GDM1 (cell line): Measurements from ENCODE around the gene MARCHF2.

Source experiments
- DNase-seq: peaks from one replicate; lab custom pipeline; 2025; lab: John Stamatoyannopoulos, UW

Gene MARCHF2

DNA sequence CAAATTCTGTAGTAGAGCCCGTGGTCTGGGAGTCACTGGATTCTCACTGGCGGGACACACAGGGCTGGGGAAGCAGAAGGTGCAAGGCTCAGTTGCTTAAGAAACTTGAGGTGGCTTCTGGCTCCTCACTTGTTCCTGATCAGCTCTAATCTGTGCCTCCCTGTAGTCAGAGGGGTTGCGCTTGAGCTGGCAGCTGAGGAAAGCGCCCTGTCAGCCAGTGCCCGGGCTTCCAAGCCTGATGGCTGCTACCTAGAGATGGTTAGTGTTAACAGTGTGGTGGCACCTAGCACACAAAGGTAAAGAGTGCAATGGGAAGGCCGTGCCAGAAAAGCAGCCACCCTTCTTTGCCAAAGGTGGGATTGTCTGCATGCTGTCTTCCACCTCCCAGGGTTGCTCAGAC, 40.5 kb downstream of the MARCHF2 start:
- DNase-seq = no peak

DNA sequence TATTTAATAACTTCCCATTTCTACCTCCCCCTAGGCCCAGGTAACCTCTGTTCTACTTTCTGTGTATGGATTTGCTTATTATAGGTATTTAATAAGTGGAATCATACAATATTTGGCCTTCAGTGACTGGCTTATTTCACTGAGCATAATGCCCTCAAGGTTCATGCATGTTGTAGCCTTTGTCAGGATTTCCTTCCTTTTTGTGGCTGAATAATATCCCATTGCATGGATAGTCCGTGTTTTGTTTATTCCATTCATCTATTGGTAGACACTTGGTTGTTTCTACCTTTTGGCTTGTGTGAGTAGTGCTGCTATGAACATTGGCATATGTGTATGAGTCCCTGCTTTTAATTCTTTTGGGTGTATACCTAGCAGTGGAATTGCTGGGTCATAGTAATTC, 41.1 kb downstream of the MARCHF2 start:
- no peak for DNase-seq

DNA sequence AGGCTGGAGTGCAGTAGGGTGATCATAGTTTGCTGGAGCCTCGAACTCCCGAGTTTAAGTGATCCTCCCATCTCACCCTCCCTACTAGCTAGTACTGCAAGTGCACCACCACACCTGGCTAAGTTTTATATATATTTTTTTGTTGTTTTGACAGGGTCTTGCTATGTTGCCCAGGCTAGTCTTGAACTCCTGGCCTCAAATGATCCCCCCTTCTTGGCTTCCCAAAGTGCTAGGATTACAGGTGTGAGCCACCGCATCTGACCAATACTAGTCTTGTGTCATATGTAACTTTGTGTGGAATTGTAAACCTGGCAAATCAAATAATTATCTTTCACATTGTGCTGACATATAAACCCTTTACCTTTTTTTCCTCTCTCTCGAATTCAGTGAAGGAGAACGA, 41.9 kb downstream of the MARCHF2 start:
- no peak for DNase-seq

DNA sequence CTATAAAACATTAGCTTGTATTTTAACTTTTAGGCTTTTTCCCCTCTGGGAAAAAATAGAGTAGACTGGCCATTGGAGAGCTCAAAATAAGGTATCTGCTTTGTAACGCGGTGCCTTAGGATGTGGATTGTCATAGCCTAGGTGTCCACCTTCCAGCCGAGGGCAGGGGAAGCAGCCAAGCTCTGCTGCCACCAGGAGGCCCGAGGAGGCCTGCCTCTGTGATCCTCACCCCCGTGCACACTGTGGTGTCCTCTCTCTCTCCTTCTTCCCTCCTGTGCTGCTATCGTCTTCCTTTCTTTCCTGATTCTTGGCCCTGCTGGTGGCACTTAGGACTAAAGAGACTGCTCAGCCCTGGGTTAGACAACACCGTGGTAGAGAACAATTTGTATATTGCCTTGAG, 43.0 kb downstream of the MARCHF2 start:
- no peak for DNase-seq

DNA sequence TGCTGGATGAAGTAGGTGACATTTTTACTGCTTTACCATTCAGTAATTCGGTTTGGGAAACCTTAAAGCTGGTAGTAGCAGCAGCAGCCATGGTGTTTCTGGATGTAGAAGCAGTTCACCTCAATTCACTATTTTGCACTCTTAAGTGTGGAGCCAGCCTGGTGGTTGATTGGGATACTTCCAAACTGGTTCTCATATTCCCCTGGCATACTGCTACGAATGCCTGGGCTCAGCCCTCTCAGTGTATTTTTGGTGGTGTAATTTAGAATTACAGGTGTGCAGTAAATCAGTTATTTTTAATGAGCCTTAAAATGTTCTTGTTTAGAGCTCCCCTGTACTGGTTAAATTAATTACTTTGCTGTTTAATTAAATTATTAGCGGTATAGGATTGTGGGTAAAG, 44.1 kb downstream of the MARCHF2 start:
- DNase-seq = no peak

DNA sequence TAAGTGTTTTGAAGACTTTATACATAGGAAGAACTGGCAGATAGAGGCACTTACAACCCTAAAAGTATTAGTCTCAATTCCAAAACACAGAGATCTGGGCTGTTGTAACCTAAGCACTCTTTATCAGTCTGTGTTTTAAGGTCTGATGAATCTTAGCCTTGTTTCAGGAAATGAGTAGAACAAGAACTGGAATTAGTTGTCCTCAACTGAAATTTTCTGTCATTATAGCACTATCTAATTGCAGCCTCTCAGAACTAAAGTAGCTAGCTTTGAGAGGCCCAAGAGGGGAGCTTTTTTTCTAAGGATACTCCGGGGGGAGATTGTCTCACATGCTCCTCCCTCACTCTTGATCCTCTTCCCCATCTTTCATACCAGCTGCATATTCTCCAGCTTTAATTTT, 44.7 kb downstream of the MARCHF2 start:
- DNase-seq = no peak

DNA sequence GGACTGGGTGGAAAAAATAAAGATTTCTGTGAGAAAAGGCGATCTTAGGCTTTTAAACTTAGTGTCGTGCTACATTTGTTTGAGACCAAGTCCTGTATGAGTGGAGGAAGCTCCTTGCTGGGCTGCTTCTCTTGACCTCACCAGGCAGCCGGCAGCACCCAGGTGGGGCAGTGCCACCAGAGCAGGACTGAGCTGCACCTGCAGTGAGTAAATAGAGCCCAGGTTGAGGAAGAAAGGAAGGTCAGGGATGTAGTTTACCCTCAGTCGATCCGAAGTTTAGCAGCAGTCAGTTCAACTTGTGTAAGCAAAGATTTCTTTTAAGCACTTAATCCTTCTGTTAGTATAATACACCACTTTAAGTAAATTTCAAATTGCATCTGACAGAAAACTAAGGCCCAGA, 45.3 kb downstream of the MARCHF2 start:
- no peak for DNase-seq

DNA sequence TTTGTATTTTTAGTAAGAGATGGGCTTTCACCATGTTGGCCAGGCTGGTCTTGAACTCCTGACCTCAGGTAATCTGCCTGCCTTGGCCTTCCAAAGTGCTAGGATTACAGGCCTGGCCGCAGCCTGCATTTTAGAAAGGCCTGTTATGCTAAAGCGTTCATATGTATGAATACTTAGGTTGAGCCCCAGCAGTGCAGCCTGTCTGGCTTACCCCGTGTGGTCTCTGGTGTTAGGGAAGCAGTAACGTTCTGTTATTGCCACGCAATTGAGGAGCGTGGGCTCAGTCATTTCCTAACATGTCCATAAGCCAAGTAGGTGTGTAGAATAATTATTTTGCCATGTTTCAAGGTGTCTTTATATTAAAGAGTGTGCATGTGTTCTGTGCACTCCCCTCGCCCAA, 46.0 kb downstream of the MARCHF2 start:
- no peak for DNase-seq

DNA sequence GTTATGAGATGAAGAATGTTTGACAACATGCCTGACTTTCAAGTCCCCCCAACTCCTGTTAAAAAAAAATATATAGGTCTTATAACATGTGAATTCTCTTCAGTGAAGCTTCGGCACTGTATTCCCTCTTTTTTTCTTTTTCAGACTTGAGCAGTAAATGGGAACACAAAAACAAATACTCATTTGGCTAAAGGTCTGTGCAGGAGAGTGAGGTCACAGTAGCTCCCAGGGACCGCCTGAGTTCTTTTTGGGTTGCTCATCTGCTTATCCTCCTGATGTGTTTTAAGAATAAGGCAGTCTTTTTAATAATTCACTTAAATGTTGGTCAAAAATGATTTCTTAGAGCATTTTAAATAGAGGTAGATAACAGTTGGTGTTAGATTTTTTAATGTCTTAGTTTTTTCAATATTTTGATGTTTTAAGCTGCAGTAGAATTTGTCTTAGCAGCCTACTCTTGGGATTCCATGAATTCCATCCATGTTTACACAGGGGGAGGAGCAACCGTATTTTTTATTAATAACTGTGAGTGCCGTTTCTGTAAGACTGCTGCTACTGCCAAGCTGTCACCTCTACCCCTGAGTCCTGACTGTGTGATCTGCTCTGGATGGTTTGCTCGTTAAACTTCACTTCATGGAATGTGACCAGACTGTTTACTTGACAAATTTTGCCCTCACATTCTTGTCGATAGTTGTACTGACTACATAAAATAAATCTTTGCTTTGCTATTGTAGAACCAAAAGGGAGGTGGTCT, 46.6 kb downstream of the MARCHF2 start:
- no peak for DNase-seq

DNA sequence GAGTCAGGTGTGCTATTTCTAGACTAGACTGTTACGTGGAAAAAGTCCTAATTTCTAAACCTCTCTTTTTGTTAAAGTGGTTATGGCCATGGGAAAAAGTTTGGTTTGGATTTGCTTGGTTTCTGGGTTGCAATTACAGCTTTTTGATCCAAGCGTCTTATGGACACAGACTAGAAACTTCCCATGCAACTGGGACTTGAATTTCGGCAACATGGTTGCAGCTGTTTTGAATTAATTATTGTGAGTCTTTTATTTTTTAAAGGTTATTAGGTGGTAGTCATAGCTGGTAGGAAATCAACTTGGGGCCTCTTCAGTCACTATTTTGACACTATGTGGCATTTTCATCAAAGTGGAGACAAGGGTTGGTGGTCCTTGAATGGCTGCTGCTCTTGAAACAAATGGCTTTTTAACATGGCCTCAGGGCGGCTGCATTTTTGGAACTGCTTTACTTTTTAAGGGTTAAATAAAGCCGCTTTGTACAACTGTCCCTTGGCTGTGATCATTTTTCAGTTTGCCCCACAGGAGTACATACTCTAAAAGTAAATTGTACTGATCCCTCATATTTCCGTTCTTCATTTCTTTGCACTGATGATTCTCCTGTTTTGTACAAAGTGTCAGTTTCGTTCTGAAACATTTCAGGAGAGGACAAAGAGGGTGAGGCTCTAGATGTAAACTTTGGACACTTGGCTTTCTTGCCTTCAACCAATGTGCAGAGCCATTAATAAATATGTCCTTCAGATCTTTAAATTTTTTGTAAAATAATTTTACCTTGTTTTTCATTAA, 47.6 kb downstream of the MARCHF2 start:
- DNase-seq = no peak

DNA sequence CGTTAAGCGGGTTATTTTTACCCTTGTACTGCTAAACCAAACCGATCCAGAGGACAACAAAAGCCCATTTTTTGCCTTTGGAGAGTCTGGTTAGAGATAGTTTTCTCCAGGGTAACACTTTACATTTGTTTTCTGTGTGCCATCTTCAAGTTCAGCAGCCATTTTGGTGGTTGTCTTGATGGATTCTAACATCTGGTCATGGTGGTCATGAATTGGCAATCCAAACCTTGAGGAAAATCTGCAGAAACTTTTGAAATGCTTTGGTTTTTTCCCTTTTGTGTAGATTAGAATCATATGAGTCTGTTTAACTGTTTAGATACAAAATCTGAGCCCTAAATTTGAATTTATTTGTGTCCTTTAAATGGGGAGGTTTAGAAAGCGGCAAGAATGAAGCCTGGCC, 48.3 kb downstream of the MARCHF2 start:
- DNase-seq = no peak

DNA sequence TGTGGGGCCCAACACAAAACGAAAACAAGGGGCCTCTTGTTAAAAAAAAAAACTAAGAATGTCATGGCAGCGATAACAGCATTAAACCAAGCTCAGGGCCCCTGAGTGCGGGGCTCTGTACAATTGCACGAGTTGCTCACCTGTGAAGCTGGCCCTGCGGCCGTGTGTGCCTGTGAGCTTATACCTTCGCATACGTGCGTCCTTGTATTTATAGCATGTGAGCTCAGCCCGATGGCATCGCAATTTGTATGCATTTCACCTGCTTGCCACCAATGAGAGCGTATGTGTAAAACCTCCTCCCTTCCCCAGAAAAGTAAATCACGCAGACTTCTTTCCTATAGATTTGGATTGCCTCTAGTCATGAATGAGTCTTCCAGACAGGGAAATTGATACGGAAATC, 48.8 kb downstream of the MARCHF2 start:
- no peak for DNase-seq

DNA sequence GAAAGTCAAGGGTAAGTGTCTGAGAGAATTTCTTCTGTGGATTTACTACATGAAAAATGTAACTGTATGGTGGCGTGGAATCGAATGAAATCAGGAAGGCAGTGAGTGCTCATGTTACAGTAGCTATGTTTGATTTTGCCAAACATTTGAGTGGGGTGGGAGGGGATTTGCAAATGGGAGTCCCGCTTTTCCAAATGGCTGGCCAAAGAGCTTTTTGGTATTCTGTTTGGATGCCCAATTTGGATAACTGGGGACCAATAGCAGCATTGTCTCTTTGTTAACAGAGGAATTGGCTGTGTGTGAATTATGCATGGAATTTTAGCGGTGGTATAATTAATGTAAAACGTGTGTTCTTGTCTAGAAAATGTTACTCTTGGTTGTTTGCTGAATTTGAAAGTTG, 49.5 kb downstream of the MARCHF2 start:
- DNase-seq = no peak

DNA sequence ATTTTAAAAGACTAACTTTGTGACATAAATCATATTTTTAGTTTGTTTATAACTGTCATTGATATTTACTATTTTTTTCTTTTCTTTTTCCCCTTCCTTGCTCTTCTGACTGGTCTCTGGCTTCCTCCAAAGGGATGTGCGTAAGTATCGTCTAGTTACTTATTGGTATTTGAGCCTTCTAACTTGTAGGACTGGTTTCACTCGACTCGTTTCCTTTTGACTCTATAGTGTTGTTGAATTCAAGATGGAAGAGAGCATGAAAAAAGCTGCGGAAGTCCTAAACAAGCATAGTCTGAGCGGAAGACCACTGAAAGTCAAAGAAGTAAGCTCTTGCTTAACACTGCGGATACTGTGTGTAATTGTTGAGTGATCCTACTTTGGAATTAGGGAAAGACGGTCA, 50.3 kb downstream of the MARCHF2 start:
- DNase-seq = no peak

DNA sequence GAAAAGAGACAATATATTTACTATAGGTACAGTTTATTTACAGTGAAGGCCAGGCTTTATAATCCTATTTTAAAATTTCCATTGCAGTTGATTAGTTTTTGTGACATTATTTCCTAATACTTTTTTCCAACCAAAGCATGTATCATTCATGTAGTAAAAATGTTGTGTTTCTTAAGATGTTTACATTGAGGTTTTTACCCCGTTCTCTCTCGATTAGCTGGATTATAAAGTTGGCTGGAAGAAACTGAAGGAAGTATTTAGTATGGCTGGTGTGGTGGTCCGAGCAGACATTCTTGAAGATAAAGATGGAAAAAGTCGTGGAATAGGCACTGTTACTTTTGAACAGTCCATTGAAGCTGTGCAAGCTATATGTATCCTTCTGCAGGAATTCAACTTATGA, 52.9 kb downstream of the MARCHF2 start:
- no peak for DNase-seq

DNA sequence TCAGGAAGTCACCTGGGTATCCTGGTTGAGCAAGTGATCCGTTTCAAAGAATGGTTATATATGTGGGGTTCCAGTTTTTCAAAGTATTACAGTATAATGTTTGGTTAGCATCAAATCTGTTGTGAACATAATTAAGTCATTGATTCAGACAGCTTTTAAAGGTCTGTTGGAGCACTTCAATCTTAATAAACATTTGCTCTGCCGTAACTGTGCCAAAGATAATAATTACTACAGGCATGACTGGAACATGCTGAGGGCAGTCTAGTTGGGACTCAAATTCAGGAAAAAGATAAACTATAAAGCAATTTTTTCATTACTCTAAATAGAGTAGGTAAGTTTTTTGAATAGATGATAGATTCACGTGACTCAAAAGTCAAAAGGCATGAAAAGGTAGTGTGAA, 55.0 kb downstream of the MARCHF2 start:
- DNase-seq = no peak

DNA sequence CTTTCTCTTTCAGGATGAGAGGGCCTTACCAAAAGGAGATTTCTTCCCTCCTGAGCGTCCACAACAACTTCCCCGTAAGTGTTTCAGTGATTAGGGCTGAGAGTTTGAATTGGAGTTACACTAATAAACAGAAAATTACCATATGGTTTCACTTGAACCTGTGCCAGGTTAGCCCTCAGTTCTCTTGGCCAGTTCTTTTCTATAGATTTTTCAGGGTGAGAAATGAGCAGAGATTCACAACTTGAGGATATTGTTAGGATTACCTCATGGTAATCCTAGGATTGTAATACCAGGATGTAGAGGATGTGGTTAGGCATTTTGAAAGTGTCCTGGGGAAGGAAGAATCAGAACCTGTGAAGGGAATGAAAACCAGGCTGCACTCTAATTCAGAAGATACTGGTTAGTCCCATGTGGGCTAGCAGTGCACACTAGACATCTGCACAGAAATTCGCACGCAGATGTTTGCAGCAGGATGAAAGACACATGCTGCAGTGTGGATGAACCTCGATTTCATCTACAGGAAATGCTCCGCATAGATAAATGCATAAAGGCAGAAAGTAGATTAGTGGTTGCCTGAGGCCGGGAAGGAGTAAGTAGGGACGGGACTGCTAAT, 55.8 kb downstream of the MARCHF2 start:
- no peak for DNase-seq

DNA sequence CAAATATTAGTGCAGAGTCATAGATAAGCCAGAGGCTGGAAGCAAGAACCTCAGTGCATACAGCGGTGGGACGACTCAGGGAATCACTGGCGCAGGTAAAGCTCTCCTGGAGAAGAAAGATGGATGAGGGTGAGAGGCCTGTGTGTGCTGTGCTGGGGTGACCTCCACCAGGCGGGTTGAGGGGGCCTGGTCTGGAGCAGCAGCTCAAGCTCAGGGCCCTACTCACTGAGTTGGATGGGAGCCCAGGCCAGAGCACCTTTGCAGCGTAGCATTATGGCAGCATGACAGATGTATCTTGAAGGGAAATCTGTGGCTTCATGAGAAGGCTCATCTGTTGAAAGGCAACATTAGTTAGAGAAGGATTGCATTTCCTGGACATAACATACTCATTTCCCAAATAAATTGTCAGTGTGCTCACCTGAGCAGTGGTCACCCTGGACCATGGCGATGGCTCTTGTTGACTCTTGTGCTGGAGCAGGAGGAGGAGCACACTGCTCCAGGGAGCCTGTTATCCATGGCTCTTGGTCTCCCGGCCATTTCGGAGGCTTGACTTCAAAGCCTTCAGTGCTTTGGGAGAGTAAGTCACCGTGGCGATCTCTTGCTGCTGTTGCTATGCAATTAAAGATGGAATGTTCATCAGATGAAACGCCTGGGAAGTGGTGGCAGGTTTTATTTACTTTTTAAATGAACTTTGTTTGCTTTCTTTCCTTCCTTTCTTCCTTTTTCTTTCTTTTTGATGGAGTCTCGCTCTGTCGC, 56.7 kb downstream of the MARCHF2 start:
- DNase-seq = no peak

DNA sequence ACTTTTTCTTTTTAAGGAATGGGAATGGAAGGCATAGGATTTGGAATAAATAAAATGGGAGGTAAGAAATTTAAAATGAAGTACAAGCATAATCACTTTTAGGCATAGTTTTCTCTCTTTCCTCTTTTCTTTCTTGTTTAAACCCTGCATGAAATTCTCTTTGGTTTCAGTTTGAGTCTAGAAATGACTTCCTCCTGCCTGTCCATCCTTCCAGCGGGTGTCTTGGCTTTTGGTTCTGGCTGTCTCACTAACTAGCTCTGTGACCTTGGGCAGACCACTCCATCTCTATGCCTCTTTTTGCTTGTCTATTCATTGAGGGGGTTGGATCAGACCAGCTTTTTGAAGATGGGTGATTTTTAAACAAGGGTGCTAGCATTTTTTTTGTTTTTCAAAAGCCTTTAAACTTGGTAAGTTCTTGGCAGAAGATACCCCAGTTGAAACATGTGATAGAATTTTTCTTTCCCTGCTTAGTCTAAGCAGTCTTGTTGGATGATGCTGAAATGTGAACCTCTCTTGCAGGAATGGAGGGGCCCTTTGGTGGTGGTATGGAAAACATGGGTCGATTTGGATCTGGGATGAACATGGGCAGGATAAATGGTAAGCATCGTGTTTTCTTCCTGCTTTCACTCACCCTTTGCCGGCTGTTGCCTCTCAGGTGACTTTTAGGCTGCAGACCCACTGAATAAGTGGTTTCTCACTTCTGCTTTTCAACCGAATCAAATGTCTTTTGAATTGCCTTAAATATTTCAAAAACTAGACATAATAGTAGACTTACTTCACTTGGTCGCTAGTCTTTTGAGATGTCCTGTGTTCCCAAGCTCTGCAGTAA, 60.8 kb downstream of the MARCHF2 start:
- no peak for DNase-seq

DNA sequence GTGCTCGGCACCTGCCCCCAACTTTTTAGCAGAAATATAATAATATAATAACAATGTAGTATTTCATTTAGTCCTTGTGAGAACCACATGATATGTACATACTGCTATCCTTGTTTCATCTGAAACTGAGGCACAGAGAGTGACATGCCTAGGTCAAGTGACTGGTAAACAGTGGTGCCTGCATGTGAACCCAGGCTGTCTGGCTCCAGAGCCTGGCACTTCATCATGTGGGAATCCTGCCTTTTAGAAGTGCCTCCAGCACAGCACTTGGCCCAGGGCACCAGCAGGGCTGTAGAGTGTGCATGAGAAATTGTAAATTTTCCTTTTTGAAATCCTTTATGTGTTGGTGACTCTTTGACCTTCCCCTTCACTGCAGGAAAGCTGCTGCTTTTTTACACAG, 61.9 kb downstream of the MARCHF2 start:
- DNase-seq = no peak

DNA sequence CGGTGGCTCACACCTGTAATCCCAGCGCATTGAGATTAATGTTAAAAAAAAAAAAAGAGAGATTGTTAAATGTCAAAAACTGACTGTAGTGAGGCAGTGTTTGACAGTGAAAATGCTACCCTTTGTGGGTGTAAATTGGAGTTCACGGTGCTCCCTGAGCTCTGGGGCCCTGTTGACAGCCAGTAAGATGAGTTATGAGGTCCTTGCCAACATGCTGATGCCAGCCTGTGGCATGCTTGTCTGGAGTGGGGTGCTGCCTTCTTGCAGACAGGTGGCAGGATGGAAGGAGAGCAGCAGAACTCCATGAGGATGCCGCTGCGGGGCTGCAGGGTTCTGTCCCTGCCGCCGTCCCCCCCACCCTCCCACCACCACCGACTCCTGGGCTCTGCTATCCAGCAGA, 63.4 kb downstream of the MARCHF2 start:
- DNase-seq = no peak

DNA sequence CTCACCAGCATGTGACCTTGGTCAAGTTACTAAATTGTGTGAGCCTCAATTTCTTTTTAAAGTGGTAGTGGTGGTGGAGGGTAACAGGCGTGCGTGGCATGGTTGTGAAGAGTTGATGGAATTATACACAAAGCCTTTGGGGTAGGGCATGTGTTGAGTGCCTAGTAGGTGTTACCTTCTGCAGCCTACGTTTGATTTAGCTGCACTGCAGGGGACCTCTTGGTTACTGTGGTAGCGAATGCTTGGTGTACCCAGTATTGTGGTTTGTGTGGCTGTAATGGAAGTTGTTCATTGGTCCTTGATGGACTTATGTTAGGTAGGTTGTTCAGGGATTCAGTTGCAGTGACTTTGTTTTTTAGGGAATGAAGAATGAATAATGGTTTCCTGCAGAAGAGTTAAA, 64.8 kb downstream of the MARCHF2 start:
- DNase-seq = no peak
